Sigmoid colon (tissue), 7 donors: ENCODE measurements around the gene ARHGEF10L. TPM values are rescaled to one million over a fixed set of nuclear protein-coding genes. Genes with fewer than 3 reads are reported as not detected.

ENCODE experiments used
- DNase-seq: peaks from one replicate; pipeline ENCODE4 v3.0.0-alpha.2; 2019
- H3K27ac ChIP-seq, 4 donors: fragments of 200-600 bp; sonication (generic); one replicate each; pipeline ENCODE4 v1.5.1; 2016 to 2019; ENCODE audit warnings: mild to moderate bottlenecking in 1 of 4
- H3K27me3 ChIP-seq, 3 donors: fragments of 200-600 bp; sonication (generic); one replicate each; pipeline ENCODE4 v1.5.1; 2019; ENCODE audit warnings: mild to moderate bottlenecking in 1 of 3
- H3K36me3 ChIP-seq, 4 donors: fragments of 200-600 bp; sonication (generic); one replicate each; pipeline ENCODE4 v1.5.1; 2016 to 2019
- H3K4me1 ChIP-seq, 4 donors: fragments of 200-600 bp; sonication (generic); one replicate each; pipeline ENCODE4 v1.5.1; 2017 to 2019
- H3K4me3 ChIP-seq, 4 donors: fragments of 200-600 bp; sonication (generic); one replicate each; pipeline ENCODE4 v1.5.1; 2017 to 2019; ENCODE audit warnings: mild to moderate bottlenecking in 2 of 4, moderate library complexity in 1 of 4
- H3K9me3 ChIP-seq, 4 donors: fragments of 200-600 bp in 3 of 4; sonication (generic) in 3 of 4; one replicate each; pipeline versions ENCODE4 v1.5.1 to v1.6.1; 2013 to 2019
- EP300 ChIP-seq, 4 donors: sonication (generic); formaldehyde crosslinking; IDR thresholded peaks; one replicate each; pipeline ENCODE4 v1.6.1; 2017; ENCODE audit warnings: antibody characterized with exemption in 4 of 4
- POLR2A ChIP-seq, 2 donors: fragments of 450-650 bp; IDR thresholded peaks; one replicate each; pipeline ENCODE4 v1.6.1; 2016; ENCODE audit warnings: antibody characterized with exemption in 2 of 2, mild to moderate bottlenecking in 2 of 2, moderate library complexity in 2 of 2
- POLR2AphosphoS5 ChIP-seq, 4 donors: sonication (generic); formaldehyde crosslinking; IDR thresholded peaks; one replicate each; pipeline ENCODE4 v1.6.1; 2017; ENCODE audit warnings: antibody characterized with exemption in 4 of 4
- WGBS, 2 donors: extraction: QIAGEN DNeasy Blood & Tissue Kit; methylation state at CpG; one replicate each; pipeline ENCODE4 v1.1.7; 2013; 5-methylcytosine and 5-hydroxymethylcytosine counted together
- intact Hi-C: fragments of 100-400 bp; cut with DNase I; formaldehyde crosslinking; loops from one replicate; pipeline ENCODE4 v1.15.1; 2023
- polyA plus RNA-seq, 3 donors: library from polyadenylated mRNA; stranded (reverse); fragments of 200-250 nt; gene quantifications; one replicate each; pipeline ENCODE4 v1.2.3, GENCODE V29; 2013
- total RNA-seq, 4 donors: library from RNA; depleted of rRNA; stranded (reverse); fragments of >200 nt; gene quantifications; one replicate each; pipeline ENCODE4 v1.1.0, GENCODE V29; 2016
- TF ChIP-seq, protein P1 (sequence below), 4 experiments: fragments of 450-650 bp in 3 of 4; fragments of 200-600 bp in 1 of 4; IDR thresholded peaks; one replicate each; pipeline ENCODE4 v1.5.1; 2016 to 2019; ENCODE audit warnings: antibody characterized with exemption in 4 of 4, mild to moderate bottlenecking in 3 of 4, moderate library complexity in 2 of 4
- donor health status: healthy with polysubstance abuse.
- donor health status: Bipolar disorder and iron deficiency.
- donor health status: healthy.

The ARHGEF10L gene
- total and polyA plus RNA-seq, 7 donors = 25.0 to 76.2 (median 33.0) TPM

DNA sequence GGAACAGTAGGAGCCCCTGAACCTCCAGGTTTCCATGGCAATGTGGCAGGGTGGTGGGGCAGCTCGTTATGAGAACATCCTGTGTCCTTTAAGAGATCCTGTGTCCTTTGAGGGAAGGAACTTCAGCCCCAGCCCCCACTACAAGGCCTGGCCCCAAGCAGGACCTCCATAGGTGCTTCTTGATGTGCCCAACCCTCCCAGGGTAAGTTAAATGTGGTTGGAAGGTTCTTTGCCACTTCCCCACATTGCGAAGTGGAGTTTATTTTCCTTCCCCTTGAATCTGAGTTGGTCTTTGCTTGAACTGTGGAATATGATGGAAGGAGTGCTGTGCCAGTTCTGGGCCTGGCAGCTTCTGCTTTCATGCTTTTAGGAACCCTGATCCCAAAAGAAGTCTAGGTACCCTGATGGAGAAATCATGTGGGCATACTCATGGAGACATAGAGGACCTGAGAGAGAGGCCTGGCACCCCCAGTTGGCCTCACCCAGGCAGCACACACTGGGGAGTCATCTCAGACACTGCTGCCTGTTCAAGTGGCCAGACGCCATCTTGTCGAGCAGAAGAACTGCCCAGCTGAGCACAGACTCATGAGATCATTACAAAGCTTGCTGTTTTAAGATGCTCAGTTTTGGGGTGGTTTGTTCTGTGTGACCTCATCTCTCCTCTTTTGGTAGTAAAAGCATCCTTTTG lies 171.5 kb downstream of the ARHGEF10L start:
- intact Hi-C loops = no loop called here
- no peak for TF ChIP-seq POLR2AphosphoS5 (IDR thresholded peaks at IDR 0.05)
- no peak for TF ChIP-seq EP300 (IDR thresholded peaks at IDR 0.05)
- TF ChIP-seq, protein P1, sequence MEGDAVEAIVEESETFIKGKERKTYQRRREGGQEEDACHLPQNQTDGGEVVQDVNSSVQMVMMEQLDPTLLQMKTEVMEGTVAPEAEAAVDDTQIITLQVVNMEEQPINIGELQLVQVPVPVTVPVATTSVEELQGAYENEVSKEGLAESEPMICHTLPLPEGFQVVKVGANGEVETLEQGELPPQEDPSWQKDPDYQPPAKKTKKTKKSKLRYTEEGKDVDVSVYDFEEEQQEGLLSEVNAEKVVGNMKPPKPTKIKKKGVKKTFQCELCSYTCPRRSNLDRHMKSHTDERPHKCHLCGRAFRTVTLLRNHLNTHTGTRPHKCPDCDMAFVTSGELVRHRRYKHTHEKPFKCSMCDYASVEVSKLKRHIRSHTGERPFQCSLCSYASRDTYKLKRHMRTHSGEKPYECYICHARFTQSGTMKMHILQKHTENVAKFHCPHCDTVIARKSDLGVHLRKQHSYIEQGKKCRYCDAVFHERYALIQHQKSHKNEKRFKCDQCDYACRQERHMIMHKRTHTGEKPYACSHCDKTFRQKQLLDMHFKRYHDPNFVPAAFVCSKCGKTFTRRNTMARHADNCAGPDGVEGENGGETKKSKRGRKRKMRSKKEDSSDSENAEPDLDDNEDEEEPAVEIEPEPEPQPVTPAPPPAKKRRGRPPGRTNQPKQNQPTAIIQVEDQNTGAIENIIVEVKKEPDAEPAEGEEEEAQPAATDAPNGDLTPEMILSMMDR (IDR thresholded peaks at IDR 0.05) = no peak
- TF ChIP-seq POLR2A (IDR thresholded peaks at IDR 0.05) = no peak
- Histone ChIP-seq H3K27ac (no peak overlapping the region), H3K9me3 (peaks cover 0 to 5% (median 0%) of the 10 kb centered on the region in 4 donors), H3K4me1 (no peaks in the 10 kb centered on the region), H3K4me3 (no peak overlapping the region), H3K36me3 (no peaks in the 10 kb centered on the region), H3K27me3 (no peaks in the 10 kb centered on the region)
- WGBS, 2 donors = 73 to 84% methylated on average over 4 of the region's 4 CpGs
- no peak for DNase-seq

DNA sequence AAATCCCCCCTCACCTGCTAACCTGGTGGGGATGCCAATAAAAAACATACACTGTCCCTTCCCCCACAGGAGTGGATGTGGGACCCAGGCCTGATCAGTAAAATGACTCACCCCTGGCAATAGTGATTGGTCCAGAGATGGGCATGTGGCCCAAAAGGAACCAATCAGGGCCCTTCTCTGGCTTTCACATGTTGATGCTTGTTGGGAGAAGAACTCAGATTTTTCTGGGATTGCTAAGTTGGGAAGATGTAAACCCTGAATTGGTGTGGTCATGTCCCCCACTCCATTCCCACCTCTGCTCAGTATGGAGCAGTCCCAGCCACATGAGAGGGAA lies 172.0 kb downstream of the ARHGEF10L start:
- TF ChIP-seq, protein P1 (IDR thresholded peaks at IDR 0.05) = no peak
- TF ChIP-seq POLR2AphosphoS5 (IDR thresholded peaks at IDR 0.05) = no peak
- no peak for TF ChIP-seq EP300 (IDR thresholded peaks at IDR 0.05)
- TF ChIP-seq POLR2A (IDR thresholded peaks at IDR 0.05) = no peak
- H3K27ac ChIP-seq = no peak overlapping the region
- no peak for DNase-seq

DNA sequence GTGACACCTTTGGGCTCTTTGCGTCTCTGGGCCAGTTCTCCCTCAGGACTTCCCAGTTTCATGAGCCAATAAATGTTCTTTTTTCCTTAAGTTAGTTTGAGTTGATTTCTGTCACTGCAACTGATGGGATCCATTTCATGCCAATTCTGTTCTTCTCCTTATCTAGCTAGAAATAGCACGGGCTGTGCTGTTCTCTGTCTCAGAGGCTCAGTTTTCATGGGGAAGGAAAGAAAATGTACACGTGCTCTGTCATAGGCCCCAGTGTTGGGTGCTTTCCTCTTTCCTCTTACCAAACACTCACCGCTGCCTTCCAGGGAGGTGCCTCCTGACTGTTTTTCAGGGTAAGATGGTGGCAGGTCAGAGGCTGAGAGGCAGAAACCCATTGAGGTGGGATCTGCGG lies 172.4 kb downstream of the ARHGEF10L start:
- Histone ChIP-seq H3K36me3 (no peaks in the 10 kb centered on the region), H3K27me3 (no peaks in the 10 kb centered on the region), H3K9me3 (peaks cover 0 to 5% (median 0%) of the 10 kb centered on the region in 4 donors), H3K4me3 (no peak overlapping the region), H3K4me1 (no peaks in the 10 kb centered on the region), H3K27ac (no peak overlapping the region)
- intact Hi-C loops = no loop called here
- TF ChIP-seq EP300 (IDR thresholded peaks at IDR 0.05) (no peak), POLR2A (IDR thresholded peaks at IDR 0.05) (no peak), POLR2AphosphoS5 (IDR thresholded peaks at IDR 0.05) (no peak)
- TF ChIP-seq, protein P1 (IDR thresholded peaks at IDR 0.05) = no peak
- 79 to 92% methylated on average over 5 of the region's 5 CpGs for WGBS, 2 donors
- no peak for DNase-seq

More for the DNA sequence above, 172.0 kb downstream of the ARHGEF10L start:
- intact Hi-C loops = no loop called here
- Histone ChIP-seq H3K4me3 (no peak overlapping the region), H3K36me3 (no peaks in the 10 kb centered on the region), H3K27me3 (no peaks in the 10 kb centered on the region), H3K9me3 (peaks cover 0 to 5% (median 0%) of the 10 kb centered on the region in 4 donors), H3K4me1 (no peaks in the 10 kb centered on the region)

DNA sequence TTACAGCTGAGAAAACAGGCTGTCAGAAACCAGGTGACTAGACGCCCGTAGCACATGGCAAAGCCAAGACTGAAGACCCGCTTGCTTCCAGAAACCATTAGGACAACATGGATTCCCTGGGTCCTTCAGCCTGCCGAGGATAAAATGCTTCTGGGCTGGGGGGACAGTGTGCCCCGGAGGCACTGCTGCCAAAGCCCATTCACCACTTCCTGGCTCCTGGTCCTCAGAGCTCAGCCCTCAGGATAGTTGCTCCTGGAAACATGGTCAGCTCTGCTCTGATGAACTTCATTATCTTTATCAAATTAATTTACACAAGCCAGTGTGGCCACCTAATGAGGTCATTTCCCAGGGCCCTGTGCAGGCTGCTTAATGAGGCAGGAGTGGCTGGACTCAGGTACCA lies 174.5 kb downstream of the ARHGEF10L start:
- intact Hi-C loops = no loop called here
- Histone ChIP-seq H3K9me3 (peaks cover 0 to 5% (median 0%) of the 10 kb centered on the region in 4 donors), H3K27ac (no peak overlapping the region), H3K4me1 (no peaks in the 10 kb centered on the region), H3K27me3 (no peaks in the 10 kb centered on the region), H3K36me3 (no peaks in the 10 kb centered on the region), H3K4me3 (no peak overlapping the region)
- DNase-seq = no peak
- TF ChIP-seq POLR2AphosphoS5 (IDR thresholded peaks at IDR 0.05) (no peak), POLR2A (IDR thresholded peaks at IDR 0.05) (no peak), EP300 (IDR thresholded peaks at IDR 0.05) (no peak)
- TF ChIP-seq, protein P1 (IDR thresholded peaks at IDR 0.05) = no peak
- WGBS, 2 donors = 80 to 84% methylated on average over 5 of the region's 5 CpGs
